Cerebellar cortex (tissue), 1 donor: ENCODE measurements around the gene PKLR.
A peak's percentile ranks its signal among the peaks of the same experiment; 100 is the strongest.

Experiments used
- DNase-seq: peaks from one replicate; pipeline ENCODE4 v3.0.0-alpha.2; 2015; ENCODE audit warnings: low spot score

PKLR gene

GRCh38 chr1:155285063-155285462, 16.2 kb downstream of the PKLR start:
- no peak for DNase-seq

- DNase-seq: no peak
Observed at GRCh38 chr1:155284476-155284875, 16.8 kb downstream of the PKLR start.

GRCh38 chr1:155282488-155283091, 18.6 kb downstream of the PKLR start:
- DNase-seq: no peak

GRCh38 chr1:155279268-155279667, 22.0 kb downstream of the PKLR start:
- DNase-seq: peak; percentile 22

GRCh38 chr1:155278689-155279160, 22.5 kb downstream of the PKLR start:
- DNase-seq: no peak

- peak; percentile 89 for DNase-seq
Observed at GRCh38 chr1:155277902-155278688, 23.1 kb downstream of the PKLR start.

- peak; percentile 99 for DNase-seq
Observed at GRCh38 chr1:155277070-155277901, 24.0 kb downstream of the PKLR start, which contains the start of gene HCN3. HCN3 (plus strand) TSS chr1:155277463; CDS start chr1:155277591, 128 bp downstream.

GRCh38 chr1:155273343-155274245, 27.6 kb downstream of the PKLR start, which contains the start of gene CLK2:
CLK2 (minus strand) TSS chr1:155273504; CDS start chr1:155270977, 2,527 bp downstream.
- DNase-seq: peak; percentile 95

GRCh38 chr1:155272466-155273342, 28.5 kb downstream of the PKLR start:
- no peak for DNase-seq

GRCh38 chr1:155269381-155269780, 31.9 kb downstream of the PKLR start:
- DNase-seq: no peak

GRCh38 chr1:155268630-155269029, 32.6 kb downstream of the PKLR start:
- DNase-seq: no peak

- DNase-seq: no peak
Observed at GRCh38 chr1:155267373-155267772, 33.9 kb downstream of the PKLR start.

GRCh38 chr1:155266553-155266952, 34.7 kb downstream of the PKLR start:
- no peak for DNase-seq

GRCh38 chr1:155263067-155263466, 38.2 kb downstream of the PKLR start:
- no peak for DNase-seq

GRCh38 chr1:155261852-155262673, 39.2 kb downstream of the PKLR start, which contains the start of gene SCAMP3:
SCAMP3 (minus strand) TSS chr1:155262360; CDS start chr1:155262151, 209 bp downstream.
- peak; percentile 100 for DNase-seq

GRCh38 chr1:155261493-155261851, 39.8 kb downstream of the PKLR start:
- DNase-seq: no peak

- DNase-seq: no peak
Observed at GRCh38 chr1:155260276-155260675, 41.0 kb downstream of the PKLR start.

GRCh38 chr1:155256058-155256852, 45.0 kb downstream of the PKLR start:
- no peak for DNase-seq
